Heart left ventricle (tissue), 13 donors: ENCODE results near the gene CLK3.

Experiments used
- POLR2A ChIP-seq, 2 donors: fragments of 450-650 bp; IDR thresholded peaks; one replicate each; pipeline ENCODE4 v1.6.1; 2017; ENCODE audit warnings: antibody characterized with exemption in 2 of 2, mild to moderate bottlenecking in 2 of 2, moderate library complexity in 2 of 2
- TF ChIP-seq, protein P1 (sequence below), 12 donors: fragments of 200-600 bp; sonication (generic) in 4 of 12; IDR thresholded peaks; one replicate each; pipeline versions ENCODE4 v1.5.0 to v1.8.0; 2018 to 2022; ENCODE audit warnings: antibody characterized with exemption in 12 of 12, mild to moderate bottlenecking in 5 of 12
- donor health status: ischemic (EF 13 %, LVEDD 7.1; RV severe dilation, severe dysfunction).
- donor health status: DM: no; HTN: yes; CAD: no.
- donor health status: DM: no; HTN: no; CAD: no.
- donor health status: ischemic (EF 25% LVEDD 6.9; RV normal size, moderate dysfunction).
- donor health status: ischemic (EF 25% LVEDD 5.7; RV mildly dilated, moderate dysfunction).
- donor health status: ischemic (EF 35%, LVEDD 5.7; RV mildly dilated, moderate dysfunction).
- donor health status: nonischemic (EF 11% LVEDD 7.7; RV severe dilation, severe dysfunction).
- donor health status: DM: yes; HTN: yes; CAD: no.
- donor health status: PGD.
- donor health status: ischemic (EF 29% LVEDD 5.4; RV normal size, mild dysfunction).
- donor health status: nonischemic (EF 23%, LVEDD 6.1; RV moderate dilation, normal function).

DNA sequence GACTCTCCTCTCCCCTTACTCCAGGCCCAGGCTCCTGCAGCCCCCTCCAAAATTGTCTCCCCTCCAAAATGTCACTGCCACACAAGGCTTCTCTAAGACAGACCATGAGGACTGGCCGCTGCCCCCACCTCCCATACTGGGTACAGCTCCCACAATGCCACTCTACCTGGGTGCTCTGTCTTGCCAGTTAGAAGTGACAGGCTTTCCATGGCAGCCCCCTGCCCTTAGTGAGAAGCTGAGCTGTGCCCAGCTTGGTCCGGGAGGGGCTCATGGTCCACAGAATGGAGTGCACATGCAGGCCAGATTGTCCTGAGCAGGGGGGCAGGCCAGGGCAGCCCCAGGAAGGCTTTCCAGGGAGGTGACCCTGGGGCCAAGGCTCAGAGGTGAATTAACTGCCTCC lies 3.0 kb upstream of the CLK3 start:
- TF ChIP-seq, protein P1, sequence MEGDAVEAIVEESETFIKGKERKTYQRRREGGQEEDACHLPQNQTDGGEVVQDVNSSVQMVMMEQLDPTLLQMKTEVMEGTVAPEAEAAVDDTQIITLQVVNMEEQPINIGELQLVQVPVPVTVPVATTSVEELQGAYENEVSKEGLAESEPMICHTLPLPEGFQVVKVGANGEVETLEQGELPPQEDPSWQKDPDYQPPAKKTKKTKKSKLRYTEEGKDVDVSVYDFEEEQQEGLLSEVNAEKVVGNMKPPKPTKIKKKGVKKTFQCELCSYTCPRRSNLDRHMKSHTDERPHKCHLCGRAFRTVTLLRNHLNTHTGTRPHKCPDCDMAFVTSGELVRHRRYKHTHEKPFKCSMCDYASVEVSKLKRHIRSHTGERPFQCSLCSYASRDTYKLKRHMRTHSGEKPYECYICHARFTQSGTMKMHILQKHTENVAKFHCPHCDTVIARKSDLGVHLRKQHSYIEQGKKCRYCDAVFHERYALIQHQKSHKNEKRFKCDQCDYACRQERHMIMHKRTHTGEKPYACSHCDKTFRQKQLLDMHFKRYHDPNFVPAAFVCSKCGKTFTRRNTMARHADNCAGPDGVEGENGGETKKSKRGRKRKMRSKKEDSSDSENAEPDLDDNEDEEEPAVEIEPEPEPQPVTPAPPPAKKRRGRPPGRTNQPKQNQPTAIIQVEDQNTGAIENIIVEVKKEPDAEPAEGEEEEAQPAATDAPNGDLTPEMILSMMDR (IDR thresholded peaks at IDR 0.05), result no peak
- no peak for TF ChIP-seq POLR2A (IDR thresholded peaks at IDR 0.05)
